Type B pancreatic cell (in vitro differentiated cells): ENCODE data around the gene TRAF1. TPM values are rescaled to one million over a fixed set of nuclear protein-coding genes. Genes with fewer than 3 reads are reported as not detected.

ENCODE experiments used
- DNase-seq: peaks from one replicate; pipeline ENCODE4 v3.0.0; 2021; ENCODE audit warnings: mixed read lengths; ENCODE audit not compliant: unreplicated experiment; ENCODE audit errors: extremely low spot score
- H3K27ac Mint-ChIP-seq: 2 replicates; pipeline ENCODE4 v1.8.0; 2021; ENCODE audit warnings: mild to moderate bottlenecking, mixed read lengths
- H3K27me3 Mint-ChIP-seq: 2 replicates; pipeline ENCODE4 v1.8.0; 2021; ENCODE audit warnings: mixed read lengths
- H3K36me3 Mint-ChIP-seq: 2 replicates; pipeline ENCODE4 v1.8.0; 2021; ENCODE audit warnings: mixed read lengths
- H3K4me1 Mint-ChIP-seq: one replicate; pipeline ENCODE4 v1.8.0; 2021; ENCODE audit warnings: mixed read lengths; ENCODE audit not compliant: unreplicated experiment
- H3K4me3 Mint-ChIP-seq: 2 replicates; pipeline ENCODE4 v1.8.0; 2021; ENCODE audit warnings: mild to moderate bottlenecking, mixed read lengths
- H3K9me3 Mint-ChIP-seq: 2 replicates; pipeline ENCODE4 v1.8.0; 2021; ENCODE audit warnings: mixed read lengths
- CTCF ChIP-seq: fragments of 200-600 bp; sonication (generic); conservative IDR thresholded peaks from 2 replicates; pipeline ENCODE4 v1.5.0; 2021; ENCODE audit warnings: antibody characterized with exemption, mild to moderate bottlenecking
- total RNA-seq: library from RNA; stranded (reverse); gene quantifications from 2 replicates; pipeline ENCODE4 v1.2.1, GENCODE V29; 2021; ENCODE audit warnings: low replicate concordance

The TRAF1 gene
- total RNA-seq, 1 donor from 2014 or later: 3.1 TPM

- Mint-ChIP-seq H3K9me3 (no peaks in the 10 kb centered on the region), H3K4me1 (peaks cover 22% of the 10 kb centered on the region), H3K4me3 (peak overlapping the region; percentile 85), H3K36me3 (peaks cover 8% of the 10 kb centered on the region), H3K27me3 (peaks cover 23% of the 10 kb centered on the region), H3K27ac (no peak overlapping the region)
- DNase-seq: no peak
- TF ChIP-seq CTCF: no peak
These were observed 51.4 kb downstream of the TRAF1 start for GRCh38 chr9:120875195-120875565.

GRCh38 chr9:120874226-120875194 lies 52.1 kb downstream of the TRAF1 start:
- H3K36me3 Mint-ChIP-seq: peaks cover 8% of the 10 kb centered on the region
- H3K4me1 Mint-ChIP-seq: peaks cover 22% of the 10 kb centered on the region
- no peak for DNase-seq
- H3K4me3 Mint-ChIP-seq: peak overlapping the region; percentile 68
- H3K27ac Mint-ChIP-seq: peak overlapping the region; percentile 89
- no peak for TF ChIP-seq CTCF
- H3K27me3 Mint-ChIP-seq: peaks cover 19% of the 10 kb centered on the region
- H3K9me3 Mint-ChIP-seq: no peaks in the 10 kb centered on the region

GRCh38 chr9:120873512-120873911 lies 53.1 kb downstream of the TRAF1 start:
- no peak for DNase-seq
- H3K27me3 Mint-ChIP-seq: peaks cover 9% of the 10 kb centered on the region
- peaks cover 22% of the 10 kb centered on the region for H3K4me1 Mint-ChIP-seq
- H3K27ac Mint-ChIP-seq: peak overlapping the region; percentile 89
- peak overlapping the region; percentile 68 for H3K4me3 Mint-ChIP-seq
- TF ChIP-seq CTCF: no peak
- H3K36me3 Mint-ChIP-seq: peaks cover 8% of the 10 kb centered on the region
- H3K9me3 Mint-ChIP-seq: no peaks in the 10 kb centered on the region

- H3K27me3 Mint-ChIP-seq: peaks cover 6% of the 10 kb centered on the region
- no peaks in the 10 kb centered on the region for H3K9me3 Mint-ChIP-seq
- TF ChIP-seq CTCF: no peak
- H3K4me3 Mint-ChIP-seq: peak overlapping the region; percentile 68
- DNase-seq: no peak
- peak overlapping the region; percentile 89 for H3K27ac Mint-ChIP-seq
- H3K4me1 Mint-ChIP-seq: peaks cover 25% of the 10 kb centered on the region
- H3K36me3 Mint-ChIP-seq: peaks cover 8% of the 10 kb centered on the region
These were observed 53.6 kb downstream of the TRAF1 start for GRCh38 chr9:120872791-120873502.

- H3K4me1 Mint-ChIP-seq: peaks cover 17% of the 10 kb centered on the region
- H3K9me3 Mint-ChIP-seq: no peaks in the 10 kb centered on the region
- H3K27ac Mint-ChIP-seq: no peak overlapping the region
- no peak overlapping the region for H3K4me3 Mint-ChIP-seq
- no peak for TF ChIP-seq CTCF
- no peaks in the 10 kb centered on the region for H3K27me3 Mint-ChIP-seq
- DNase-seq: no peak
- peaks cover 8% of the 10 kb centered on the region for H3K36me3 Mint-ChIP-seq
These were observed 56.4 kb downstream of the TRAF1 start for GRCh38 chr9:120870206-120870605.
